Thyroid gland (tissue), 4 donors: ENCODE data around the gene PAGR1.
"Not testable (repeated sequence)": the region's sequence is repeated elsewhere in the genome, so short reads cannot be mapped to it uniquely, and the experiment has no call there.

Source experiments
- CTCF ChIP-seq, 6 experiments: fragments of 200-600 bp in 3 of 6; fragments of 450-650 bp in 3 of 6; sonication (generic) in 3 of 6; IDR thresholded peaks; one replicate each; pipeline ENCODE4 v1.5.1; 2016 to 2019; ENCODE audit warnings: antibody characterized with exemption in 6 of 6, mild to moderate bottlenecking in 2 of 6, inconsistent platforms in 1 of 6, moderate library complexity in 1 of 6
- POLR2A ChIP-seq, 2 donors: fragments of 450-650 bp; IDR thresholded peaks; one replicate each; pipeline ENCODE4 v1.6.1; 2017; ENCODE audit warnings: antibody characterized with exemption in 2 of 2, mild to moderate bottlenecking in 2 of 2, moderate library complexity in 1 of 2

GRCh38 chr16:29772330-29772729 lies 43.6 kb upstream of the PAGR1 start:
- TF ChIP-seq POLR2A, CTCF (IDR thresholded peaks at IDR 0.05): not testable (repeated sequence)
